ENCODE results near the gene CNOT6L.

CNOT6L gene

DNA sequence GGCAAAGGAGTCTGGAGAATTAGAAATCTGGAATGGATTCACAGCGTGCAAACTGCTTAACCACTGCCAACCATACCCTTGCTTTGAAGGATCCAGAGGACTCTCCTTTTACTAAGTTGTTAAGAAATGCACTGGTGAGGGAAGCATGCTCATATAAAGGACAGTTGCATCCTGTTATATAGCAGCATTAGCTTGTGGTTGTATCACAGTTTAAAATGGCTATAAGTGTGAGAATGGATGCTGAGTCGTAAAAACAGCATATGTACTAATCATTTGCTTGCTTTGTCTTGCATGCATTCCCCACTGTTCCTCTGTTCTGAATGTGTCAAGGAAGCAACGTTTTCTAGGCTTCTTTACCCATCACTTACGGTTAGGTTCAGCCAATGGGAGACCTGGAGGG, 112.5 kb downstream of the CNOT6L start:
- DNase-seq, result no peak

DNA sequence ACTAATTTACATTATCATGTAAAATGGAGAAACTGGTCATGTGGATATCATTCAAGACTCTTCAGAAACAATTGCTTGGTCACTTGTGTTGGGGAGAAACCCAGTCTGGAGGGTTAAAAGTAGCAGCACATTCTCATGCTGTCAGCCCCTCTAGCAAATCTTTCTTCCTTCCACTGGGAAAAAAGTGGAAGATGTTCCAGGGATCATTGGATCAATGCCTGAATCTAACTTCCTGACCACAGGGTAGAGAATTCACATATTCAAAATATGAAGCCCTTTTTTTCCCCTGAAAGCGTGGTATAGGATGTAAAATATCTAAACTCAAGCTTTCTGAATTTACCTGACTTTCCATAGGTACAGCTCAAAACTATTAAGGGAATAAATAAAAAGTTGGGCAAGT, 115.5 kb downstream of the CNOT6L start:
- no peak for DNase-seq

DNA sequence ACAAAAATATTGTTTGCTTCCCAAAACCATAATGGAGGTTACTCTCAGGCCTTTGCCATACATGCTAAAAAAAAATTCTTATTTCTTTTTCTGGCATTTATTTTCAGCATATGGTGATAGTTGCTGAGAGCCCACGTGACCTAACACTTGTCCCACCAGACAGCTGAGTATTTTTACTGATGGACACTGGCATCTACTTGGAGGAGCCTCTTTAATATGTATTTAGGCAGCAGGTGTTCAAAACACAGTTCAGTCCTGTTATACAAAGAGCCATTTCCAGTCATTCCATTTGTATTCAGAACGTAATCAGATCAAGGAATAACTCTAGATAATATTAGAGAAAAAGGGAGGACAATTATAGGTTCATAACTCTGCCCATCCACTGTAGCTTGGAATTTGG, 118.0 kb downstream of the CNOT6L start:
- DNase-seq, result no peak

DNA sequence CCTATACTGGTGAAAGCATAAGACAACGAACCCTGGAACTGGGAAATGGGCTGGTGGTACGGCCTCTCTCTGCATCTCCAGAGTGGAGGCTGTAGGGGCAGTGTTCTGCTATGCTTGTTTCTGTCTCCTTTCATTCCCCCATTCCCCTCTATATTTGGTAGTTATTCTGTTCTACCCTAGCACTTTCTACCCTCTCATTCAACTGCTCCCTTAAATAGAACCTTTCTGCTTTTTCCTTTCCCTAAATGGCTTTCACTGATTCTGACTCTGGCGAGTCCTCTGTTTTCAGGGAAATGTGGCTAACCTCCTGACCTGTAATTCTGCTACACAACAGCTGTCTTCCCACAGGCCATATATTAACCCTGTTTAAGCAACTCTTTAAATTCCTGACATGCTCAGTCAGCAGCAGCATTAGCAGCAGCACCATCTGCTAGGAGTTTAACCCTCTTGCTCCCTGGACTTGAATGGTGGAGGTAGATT, 119.4 kb downstream of the CNOT6L start:
- DNase-seq, result no peak

DNA sequence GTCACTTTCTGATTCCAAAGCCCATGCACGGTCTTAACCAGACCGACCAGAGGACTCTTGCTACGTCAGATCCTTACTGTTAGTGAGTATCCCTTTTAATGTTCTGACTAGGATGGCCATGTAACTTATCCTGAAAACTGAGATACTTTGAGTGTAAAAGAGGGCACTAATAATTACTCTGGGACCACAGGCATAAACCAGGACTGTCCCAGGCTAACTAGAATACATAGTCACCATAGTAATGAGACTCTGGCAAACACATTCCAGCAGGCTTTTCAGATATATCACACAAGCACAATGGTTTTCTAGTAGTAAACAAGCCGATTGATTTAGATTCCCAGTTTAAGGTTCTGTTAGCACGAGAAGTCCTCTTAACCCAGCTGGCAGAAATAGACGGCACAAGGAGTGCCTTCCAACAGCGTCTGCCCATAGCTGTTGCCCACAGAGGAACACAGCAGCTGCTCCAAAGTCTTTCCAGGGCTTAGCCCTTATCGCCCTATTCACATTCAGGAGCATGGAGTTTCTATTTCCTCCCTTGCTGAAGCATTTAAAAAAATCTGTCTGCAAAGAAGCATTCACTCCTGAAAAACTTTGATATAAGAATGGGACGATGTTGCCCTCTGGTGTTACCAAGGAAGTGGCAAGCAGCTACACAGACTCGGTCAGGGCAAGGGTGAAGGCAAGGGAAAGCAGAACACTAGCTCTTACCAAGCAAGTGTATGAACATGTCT, 121.1 kb downstream of the CNOT6L start:
- peak; percentile 2 for DNase-seq

DNA sequence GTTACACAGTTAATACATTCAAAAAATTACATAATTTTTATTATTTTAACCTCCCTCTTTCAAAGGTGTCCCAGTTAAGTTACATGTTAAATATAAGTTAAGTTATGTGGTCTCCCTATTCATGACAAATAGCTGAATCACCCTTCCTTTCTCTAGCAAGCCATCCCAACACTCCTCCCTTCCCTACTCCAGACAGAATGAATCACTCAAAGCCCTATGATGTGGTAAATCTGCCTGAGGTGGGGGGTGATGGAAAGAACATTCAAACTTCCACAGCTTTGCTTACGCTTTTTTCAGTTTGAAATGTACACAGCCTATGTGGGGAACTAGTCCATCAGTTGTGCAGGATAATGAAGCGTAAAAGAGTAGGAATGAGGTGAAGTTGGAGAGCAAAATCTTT, 123.4 kb downstream of the CNOT6L start:
- DNase-seq, result no peak

DNA sequence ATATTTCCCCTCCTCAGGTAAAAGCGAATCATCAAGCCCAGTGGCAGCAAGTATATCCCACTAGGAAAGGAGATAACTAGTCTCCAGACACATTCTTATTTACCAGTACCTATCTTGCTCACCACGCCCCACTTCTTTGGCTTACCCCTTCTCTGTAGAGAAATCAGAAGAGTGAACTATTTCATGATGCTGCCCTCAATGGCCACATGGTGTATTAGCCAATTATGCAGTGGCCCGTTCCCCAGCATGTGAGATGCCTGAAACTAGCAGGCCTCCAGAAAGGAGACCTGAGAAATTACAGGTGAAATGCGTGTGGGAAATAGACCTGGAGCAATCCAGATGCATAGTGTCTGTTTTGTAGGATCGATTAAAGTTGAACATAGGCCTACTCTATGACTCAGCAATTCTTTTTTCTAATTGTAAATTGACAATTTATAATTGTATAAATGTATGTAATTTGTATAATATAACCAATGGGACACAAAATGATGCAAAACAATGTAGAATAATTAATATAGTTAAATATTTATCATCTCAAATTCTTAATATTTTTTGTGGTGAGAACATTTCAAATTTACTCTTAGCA, 126.2 kb downstream of the CNOT6L start:
- no peak for DNase-seq

DNA sequence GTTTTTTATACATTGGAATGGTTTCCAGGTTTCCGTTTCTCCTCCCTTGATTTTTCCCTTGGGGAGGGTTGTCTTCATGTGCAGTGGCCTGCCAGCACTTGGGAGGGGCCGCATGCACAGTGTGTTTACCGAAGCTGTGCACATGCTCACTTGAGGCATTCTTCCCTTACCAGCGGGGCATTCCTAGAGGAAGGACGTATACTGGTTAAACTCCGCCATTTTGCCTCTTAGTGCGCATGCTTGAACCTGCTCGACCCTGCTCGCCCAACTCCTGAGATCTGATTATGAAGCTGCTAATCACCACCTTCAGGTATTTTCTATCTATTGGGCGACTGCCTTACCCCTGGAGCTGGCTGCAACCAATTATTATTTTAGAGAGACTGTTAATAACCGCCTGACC, 137.4 kb downstream of the CNOT6L start:
- no peak for DNase-seq

DNA sequence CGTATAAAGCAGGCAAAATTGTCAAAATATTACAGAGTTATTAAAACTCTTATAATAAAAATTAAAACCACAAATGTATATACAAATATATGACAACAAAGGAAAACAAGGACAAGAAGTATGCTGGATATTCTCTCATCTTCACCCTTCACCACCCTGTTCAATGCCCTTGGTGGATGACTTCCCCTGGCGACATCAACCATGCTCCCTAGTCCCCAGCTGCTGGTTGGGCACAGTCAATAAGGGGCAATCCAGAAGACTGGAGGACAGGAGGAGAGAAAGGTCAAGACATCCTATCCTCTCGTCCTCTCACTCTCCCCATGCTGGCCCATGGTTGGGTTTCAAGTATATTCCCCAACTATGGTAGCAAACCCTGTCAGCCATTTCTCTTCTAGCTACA, 142.3 kb downstream of the CNOT6L start:
- DNase-seq, result no peak

DNA sequence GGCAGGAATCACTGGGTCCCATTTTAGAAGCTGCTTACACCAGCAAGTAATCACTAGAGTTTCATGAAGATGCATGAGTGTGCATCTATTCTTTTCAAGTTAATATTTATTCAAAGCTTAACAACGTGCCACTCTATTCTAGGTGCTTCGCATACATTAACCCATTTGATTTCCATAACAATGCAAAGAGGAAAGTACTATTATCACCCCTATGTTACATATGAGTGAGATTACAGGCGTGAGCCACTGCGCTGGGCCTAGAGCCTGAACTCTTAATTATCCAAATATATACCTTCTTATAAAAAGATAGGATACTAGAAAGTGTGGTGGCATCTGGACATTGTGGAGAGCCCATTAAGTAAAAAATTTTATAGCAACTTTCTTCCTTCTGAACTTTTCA, 148.1 kb downstream of the CNOT6L start:
- no peak for DNase-seq

DNA sequence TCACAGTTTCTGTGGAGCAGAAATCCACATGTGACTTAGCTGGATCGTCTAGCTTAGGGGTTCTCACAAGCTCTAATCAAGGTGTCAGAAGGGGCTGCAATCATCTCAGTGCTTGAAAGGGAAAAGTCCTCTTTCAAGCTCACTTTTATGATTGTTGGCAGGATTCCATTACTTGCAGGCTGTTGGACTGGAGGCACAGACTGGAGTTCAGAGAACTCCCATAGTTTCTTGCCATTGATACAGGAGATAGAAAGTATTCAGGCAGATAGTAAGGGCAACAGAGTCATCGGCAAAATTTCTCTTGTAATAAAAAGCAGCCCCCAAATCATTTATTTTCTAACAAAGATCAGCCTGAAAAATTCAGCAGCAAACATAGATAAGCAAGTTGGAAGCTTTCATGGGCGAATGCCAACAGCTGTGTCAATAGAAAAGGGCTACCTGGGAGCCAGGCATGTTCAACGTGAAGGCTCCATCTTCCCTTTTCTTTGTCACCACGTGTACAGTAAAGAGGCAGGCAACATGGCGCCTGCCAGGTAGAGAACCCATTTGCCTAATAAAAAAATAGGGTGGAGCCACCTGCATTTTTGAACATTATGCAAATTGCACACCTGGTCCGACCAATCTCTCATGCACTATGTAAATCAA, 149.1 kb downstream of the CNOT6L start:
- peak; percentile 62 for DNase-seq

DNA sequence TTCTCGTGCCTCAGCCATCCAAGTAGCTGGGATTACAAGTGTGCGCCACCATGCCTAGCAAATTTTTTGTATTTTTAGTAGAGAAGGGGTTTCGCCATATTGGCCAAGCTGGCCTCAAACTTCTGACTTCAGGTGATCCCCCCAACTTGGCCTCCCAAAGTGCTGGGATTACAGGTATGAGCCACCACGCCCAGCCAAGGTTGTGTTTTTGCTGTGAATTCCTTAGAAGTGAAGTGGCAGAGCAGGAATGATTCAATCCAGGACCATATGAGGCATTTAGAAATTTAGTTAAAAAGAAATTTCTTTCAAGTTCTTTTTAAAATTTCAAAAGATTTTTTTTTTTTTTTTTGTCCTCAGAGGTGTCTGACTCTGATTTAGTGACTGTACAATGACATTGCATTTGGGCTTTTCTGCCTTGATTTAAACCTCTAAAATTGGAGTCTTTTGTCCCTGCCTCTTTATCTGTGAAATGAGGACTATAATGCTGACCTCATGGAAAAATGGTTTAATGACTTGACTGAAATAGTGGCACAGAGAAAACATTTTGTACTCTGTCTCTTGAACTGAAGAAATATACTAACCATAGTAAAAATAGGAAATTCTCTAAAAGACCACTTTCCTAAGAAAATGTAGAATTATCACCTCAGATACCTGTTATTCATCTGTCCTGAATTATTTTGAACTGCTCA, 153.6 kb downstream of the CNOT6L start:
- no peak for DNase-seq

All from COR-L47 (cell line).